GM21737 (cell line): ENCODE results near the gene MAGEA6.
"Not testable (repeated sequence)": the region's sequence is repeated elsewhere in the genome, so short reads cannot be mapped to it uniquely, and the experiment has no call there.

Experiments
- ATAC-seq: cut with Tn5 transposase; IDR thresholded peaks from one replicate; pipeline ENCODE4 v1.9.1; 2021; ENCODE audit warnings: mild to moderate bottlenecking, moderate library complexity; ENCODE audit not compliant: unreplicated experiment

Gene MAGEA6, protein sequence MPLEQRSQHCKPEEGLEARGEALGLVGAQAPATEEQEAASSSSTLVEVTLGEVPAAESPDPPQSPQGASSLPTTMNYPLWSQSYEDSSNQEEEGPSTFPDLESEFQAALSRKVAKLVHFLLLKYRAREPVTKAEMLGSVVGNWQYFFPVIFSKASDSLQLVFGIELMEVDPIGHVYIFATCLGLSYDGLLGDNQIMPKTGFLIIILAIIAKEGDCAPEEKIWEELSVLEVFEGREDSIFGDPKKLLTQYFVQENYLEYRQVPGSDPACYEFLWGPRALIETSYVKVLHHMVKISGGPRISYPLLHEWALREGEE

DNA sequence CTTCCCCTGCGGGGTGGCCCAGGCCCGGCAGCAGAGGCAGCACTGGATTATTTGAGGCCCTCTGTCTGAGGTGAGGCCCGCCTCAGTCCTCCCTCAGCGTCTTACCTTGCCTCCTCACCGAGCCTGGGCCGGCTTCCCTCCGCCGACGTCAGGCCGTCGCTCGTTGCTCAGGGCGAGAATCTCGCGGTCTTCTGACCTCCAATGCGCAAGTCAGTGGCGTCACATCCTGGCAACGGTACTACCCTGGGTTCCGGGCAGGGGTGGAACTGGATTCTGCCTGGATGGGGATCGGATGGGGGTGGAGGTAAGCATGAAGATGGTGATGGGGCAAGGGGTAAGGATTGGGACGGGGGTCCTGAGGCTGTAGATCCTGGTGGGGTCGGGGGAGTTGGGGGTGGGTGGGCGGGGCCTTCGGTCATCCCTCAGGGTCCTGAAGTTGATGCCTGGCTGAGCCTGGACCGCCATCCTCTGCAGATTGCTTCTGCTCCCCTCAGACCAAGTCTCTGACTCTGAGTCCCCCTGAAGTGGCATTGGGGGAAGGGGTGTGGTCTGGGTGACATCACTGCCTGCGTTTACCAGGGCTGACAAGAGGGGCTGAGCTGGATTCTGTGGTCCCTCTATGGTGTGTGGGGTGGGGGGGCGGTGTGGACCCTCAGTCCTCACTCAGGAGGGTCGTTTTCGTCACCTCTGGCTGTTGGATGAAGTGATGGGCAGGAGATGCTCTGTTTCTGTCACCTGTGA, at the start of gene MAGEA6:
Gene MAGEA6, minus strand, starts transcription at position 141 of the 741 bp plus-strand sequence. CDS start 2,039 bp downstream, outside the sequence.
- ATAC-seq: not testable (repeated sequence)

DNA sequence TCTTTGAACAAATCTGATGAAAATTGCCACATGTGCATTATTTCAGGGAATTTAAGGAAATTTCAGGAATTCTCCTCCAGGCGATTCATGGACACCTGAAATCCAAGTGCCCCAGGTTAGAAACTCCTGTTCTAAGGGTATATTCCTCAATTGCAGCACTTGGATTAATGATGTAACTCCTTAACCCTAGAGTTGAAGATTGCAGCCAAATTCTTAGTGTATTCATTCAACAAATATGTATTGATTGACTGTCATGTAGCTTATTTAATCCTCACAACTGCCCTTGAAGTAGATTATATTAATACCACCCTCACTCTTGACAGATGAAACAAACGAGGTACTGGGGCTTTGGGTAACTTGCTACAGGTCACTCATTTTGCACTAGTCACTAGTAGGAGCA, 49.8 kb upstream of the MAGEA6 start:
- ATAC-seq: no peak

DNA sequence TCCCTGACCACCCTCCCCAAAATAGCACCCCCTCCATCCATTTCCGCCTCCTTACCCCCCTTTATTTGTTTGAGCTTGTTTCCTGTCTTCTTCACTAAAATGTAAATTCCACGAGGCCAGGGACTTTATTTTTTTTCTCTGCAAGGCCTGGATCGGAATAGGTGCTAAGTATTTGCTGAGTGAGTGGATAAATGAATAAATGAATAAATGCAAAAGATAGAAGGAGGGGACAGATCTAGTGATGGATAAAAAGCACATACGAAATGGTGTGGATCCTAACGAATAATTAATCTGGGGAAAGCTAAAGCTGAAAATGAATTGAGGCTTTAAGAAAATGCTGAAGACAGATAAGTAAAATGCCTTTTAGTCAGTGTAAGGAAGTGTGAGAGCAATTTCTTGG, 48.9 kb upstream of the MAGEA6 start:
- no peak for ATAC-seq

DNA sequence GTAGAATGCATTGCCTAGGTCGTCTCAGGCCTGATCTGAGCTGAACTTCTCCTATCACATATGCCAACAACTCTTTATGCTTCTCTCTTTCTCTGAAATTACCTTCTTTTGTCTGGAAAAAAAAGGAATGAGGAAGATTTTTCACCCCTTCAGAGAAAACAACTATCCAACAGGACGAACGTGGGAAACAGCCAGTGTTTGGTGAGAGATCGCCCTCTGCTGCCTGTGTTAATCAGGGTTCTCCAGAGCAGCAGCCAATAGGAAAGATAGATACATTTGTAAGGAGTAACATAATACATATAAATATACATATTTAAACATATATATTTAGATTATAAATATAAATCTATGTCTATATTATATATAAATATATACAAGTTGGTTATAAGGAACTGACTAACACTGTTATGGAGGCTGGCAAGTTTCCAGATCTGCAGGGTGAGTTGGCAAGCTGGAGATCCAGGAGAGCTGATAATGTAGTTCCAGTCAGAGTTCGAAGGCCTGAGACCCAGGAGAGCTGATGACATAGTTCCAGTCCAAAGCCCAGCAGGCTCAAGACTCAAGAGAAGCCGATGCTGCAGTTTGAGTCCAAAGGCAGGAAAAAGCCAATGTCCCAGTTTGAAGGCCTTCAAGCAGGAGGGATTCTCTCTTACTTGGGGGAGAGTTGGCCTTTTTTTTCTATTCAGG, 47.7 kb upstream of the MAGEA6 start:
- ATAC-seq: no peak

DNA sequence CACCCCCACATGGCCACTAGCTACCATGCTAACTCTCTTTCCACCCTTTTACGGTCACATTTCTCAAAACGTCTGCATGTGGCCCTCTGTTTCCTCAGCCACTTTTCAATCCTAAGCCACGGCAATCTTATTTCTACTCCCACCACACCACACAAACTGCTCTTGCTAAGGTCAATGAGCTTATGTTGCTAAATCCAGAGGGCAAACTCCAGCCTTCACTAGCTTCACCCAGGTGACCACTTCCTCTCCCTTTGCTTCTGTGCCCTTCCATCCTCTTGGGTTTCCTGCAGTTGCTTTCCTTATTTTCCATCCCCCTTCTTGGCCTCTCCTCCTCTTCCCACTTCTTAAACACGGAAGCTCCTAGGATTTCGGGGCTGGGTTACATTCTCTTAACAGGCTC, 44.6 kb upstream of the MAGEA6 start:
- no peak for ATAC-seq

DNA sequence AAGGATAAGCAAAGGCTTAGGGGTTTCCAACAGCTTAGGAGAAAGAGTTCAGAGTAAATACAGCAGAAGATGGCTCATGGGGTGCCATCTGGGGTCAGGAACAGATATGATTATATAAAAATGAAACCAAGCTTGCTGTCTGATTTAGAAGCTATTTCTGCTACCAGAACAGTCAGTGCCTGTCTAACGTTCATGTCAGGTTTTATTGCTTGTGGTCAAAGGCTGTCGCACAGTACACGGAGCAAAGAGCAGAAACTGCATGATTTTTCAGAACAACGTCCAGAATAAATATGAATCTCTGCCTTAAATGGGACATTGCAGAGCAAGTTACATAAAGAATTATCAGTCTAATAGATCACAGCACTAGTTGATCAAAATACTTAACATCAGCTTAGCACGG, 43.7 kb upstream of the MAGEA6 start:
- no peak for ATAC-seq

DNA sequence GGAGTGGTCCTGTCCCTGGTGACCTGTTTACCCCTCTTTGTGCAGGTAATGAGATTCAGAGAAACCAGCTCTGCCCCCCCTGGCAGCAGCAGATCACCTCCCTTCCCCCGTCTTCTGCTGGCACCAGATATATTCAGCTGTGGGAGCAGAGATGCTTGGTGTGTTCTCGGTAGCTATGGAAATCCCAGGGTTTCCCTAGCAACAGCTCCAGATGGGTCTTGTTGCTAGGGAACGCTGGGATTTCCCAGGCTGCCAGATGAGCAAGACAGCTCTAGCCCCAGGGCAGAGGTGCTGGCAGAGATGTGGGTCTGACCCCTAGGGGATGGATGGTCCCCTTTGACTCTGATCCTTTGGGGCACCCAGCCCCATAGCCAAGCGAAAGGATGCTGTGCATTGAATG, 40.9 kb upstream of the MAGEA6 start:
- ATAC-seq: no peak

DNA sequence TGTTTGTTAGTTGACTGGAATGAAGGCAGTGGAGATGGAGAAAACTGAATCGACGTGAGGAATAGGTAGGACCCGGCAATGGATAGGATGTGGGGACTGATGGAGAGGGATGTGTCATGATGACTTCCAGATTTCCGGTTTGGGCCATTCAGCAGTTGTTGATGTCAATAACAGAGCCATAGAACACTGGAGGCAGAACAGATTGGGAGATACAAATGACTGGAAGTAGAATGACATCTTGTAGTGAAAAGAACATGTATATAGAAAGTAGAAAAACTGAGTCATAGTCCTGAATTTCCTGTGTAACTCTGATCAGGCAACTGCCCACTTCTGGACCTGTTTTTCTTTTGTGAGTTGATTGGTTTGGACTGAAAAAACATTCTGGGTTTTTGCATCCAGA, 36.5 kb upstream of the MAGEA6 start:
- ATAC-seq: no peak

DNA sequence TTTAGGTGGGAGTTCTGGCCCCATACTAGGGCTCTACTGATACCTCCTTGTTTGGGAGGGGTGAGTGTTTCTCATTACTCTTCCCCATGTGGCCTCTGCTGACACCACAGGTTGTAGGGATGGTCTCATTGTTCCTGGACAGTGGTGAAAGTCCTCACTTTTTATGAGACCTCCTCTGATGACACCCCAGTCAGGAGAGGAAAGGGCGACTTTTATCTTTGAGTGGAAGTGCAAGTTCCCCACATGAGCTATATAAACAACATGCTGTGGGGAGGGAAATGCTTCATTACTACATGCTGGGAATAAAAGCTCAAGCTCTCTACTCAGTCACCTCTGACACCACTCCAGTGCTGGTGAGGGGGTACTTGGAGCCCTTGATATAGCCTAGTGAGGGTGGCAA, 29.5 kb upstream of the MAGEA6 start:
- ATAC-seq: no peak

DNA sequence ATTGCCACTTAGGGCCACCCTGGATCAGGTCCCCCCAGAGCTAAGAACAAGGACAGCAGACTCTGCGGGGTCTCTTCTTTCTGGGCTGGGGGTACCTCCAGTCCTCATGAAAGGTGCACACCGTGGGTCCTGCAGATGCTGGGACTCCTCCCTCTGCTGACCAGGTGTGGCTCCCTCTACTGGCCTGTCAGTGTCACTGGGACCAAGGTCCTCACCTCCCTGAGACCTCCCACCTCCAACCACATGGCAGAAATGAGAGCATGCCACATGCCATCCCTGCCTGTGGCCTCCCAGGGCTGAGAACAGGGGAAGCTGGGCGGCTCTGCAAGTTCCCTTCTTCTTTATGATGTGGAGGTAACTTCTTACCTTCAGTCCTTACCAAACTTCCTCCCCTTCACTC, 17.6 kb upstream of the MAGEA6 start:
- not testable (repeated sequence) for ATAC-seq

DNA sequence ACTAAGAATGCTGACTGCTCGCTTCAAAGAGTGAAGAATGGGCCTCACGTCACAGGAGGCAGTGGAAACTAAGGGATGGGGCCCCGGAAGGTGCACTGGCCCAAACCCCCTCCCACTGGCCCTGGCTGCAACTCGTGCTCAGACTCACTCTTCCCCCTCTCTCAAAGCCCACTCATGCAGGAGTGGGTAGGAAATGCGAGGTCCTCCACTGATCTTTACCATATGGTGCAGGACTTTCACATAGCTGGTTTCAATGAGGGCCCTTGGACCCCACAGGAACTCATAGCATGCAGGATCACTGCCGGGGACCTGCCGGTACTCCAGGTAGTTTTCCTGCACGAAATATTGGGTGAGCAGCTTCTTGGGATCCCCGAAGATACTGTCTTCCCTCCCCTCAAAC, 2.9 kb downstream of the MAGEA6 start:
- ATAC-seq: not testable (repeated sequence)

DNA sequence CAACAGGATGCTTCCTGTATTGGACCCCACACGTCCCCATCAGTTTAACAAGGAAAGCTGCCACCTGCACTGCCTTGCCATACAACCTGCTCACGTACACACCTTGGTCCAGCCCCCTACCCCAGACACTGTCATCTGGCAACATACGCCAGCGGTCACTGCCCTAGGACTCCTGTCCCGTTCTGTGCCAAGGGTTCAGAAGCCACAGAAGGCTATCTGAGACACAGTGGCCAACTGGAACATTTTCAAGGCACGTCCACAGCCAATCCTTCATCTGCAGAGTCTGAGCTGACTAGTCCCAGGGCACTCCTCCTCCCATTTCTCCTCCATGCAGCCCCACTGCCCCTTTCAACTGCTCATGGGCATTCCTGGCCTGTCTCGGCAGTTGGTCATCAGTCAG, 7.9 kb downstream of the MAGEA6 start:
- not testable (repeated sequence) for ATAC-seq

DNA sequence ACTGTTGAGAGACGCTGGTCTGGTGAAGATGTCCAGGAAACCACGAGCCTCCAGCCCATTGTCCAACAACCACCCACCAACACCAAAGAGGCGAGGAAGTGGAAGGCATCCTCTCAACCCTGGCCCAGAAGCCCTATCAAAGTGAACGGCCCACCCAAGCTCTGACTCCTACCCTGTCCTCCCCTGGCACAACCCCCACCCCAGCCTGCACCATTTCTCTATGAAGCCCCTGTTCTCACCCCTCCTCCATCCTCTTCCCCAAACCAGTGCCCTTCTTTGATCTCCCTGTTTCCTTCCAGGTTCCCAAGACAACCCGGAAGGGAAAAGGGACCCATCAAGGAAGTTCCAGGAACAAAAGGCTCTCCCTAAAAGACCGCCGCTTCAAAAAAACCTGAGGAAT, 9.9 kb downstream of the MAGEA6 start:
- ATAC-seq: not testable (repeated sequence)

DNA sequence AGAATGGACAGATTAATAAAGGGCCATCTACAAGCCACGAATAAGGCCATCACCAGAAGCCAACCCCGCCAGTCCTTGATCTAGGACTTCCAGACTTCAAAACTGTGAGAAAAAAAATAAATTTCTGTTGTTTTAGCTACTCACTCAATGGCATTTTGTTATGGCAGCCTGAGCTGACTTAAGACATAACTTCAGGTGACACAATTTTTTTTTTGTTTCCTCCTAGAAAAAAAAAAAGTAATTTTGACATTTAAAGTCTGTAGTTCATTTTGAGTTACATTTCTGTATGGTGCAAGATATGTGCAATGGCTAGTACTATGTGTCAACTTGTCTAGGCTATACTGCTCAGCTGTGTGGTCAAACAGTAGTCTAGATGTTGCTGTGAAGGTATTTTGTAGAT, 10.6 kb downstream of the MAGEA6 start, which contains the start of gene CSAG3:
Gene CSAG3, plus strand, starts transcription at position 301 of the 400 bp plus-strand sequence.
- ATAC-seq: not testable (repeated sequence)

DNA sequence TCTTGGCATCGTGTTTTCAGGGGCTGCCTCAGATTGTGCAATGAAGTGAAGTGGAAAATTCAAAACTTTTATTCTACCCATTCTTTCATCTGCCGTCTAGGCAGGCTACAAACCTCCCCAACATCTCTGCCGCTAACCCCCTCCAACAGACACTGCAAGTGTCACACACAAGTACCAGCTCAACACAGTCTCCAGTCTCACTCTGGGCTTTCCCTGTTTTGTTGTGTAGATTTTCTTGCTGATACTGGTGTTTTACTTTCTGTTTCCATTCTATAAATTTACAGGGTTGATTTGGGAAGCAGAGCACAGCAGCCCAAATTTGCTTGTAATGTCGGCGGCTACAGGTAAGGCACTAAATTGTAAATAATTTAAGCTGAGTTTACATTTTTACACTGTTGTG, 14.6 kb downstream of the MAGEA6 start:
- not testable (repeated sequence) for ATAC-seq

DNA sequence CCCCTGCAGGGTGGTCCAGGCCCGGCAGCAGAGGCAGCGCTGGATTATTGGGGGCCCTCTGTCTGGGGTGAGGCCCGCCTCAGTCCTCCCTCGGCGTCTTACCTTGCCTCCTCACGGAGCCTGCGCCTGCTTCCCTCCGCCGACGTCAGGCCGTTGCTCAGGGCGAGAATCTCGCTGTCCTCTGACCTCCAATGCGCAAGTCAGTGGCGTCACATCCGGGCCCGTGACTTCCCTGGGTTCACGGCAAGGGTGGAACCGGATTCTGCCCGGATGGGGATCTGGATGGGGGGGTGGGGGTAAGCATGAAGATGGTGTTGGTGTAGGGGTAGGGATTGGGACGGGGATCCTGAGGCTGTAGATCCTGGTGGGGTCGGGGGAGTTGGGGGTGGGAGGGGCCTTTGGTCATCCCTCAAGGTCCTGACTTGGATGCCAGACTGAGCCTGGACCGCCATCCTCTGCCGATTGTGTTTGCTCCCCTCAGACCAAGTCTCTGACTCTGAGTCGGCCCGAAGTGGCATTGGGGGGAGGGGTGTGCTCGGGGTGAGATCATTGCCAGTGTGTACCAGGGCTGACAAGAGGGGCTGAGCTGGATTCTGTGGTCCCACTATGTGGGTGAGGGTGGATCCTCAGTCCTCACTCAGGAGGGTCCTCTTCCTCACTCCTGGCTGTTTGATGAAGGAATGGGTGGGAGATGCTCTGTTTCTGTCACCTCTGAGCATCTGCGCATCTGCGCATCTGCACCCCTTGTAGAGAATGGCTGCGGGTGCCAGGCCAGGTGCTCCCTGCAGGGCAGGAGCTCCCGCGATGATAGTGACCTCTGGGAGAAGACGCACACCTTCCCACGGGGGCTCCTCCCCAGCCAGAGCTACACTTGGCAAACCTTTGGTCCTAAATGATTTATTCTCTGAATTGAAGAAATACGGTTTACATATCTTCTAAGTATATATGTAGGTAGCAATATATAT, 15.5 kb downstream of the MAGEA6 start, which contains the start of gene MAGEA2:
Gene MAGEA2, minus strand, starts transcription at position 157 of the 965 bp plus-strand sequence. CDS start 2,479 bp downstream, outside the sequence.
- ATAC-seq: not testable (repeated sequence)

DNA sequence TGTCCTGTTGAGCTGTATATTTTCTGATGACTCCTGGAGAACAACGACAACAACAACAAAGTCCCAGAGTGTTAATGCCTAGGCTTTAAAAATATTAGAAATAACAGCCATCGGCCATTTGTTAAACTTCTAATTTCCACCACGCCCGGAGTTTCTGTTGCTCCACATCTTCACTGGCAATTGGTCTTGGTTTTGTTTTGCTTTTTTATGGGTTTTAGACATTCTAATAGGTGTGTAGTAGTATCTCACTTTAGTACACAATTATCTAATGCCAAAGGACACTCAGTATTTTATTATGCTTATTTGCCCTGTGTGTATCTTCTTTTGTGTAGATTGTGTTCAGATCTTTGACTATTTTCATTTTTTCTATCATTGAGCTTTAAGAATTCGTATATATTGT, 30.9 kb downstream of the MAGEA6 start:
- ATAC-seq: no peak

DNA sequence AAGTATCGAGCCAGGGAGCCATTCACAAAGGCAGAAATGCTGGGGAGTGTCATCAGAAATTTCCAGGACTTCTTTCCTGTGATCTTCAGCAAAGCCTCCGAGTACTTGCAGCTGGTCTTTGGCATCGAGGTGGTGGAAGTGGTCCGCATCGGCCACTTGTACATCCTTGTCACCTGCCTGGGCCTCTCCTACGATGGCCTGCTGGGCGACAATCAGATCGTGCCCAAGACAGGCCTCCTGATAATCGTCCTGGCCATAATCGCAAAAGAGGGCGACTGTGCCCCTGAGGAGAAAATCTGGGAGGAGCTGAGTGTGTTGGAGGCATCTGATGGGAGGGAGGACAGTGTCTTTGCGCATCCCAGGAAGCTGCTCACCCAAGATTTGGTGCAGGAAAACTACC, 33.0 kb downstream of the MAGEA6 start:
- ATAC-seq: not testable (repeated sequence)

DNA sequence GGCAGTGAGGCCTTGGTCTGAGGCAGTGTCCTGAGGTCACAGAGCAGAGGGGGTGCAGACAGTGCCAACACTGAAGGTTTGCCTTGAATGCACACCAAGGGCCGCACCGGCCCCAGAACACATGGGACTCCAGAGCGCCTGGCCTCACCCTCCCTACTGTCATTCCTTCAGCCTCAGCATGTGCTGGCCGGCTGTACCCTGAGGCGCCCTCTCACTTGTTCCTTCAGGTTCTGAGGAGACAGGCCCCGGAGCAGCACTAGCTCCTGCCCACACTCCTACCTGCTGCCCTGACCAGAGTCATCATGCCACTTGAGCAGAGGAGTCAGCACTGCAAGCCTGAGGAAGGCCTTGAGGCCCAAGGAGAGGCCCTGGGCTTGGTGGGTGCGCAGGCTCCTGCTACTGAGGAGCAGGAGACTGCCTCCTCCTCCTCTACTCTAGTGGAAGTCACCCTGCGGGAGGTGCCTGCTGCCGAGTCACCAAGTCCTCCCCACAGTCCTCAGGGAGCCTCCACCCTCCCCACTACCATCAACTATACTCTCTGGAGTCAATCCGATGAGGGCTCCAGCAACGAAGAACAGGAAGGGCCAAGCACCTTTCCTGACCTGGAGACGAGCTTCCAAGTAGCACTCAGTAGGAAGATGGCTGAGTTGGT, 33.5 kb downstream of the MAGEA6 start:
- ATAC-seq: no peak

DNA sequence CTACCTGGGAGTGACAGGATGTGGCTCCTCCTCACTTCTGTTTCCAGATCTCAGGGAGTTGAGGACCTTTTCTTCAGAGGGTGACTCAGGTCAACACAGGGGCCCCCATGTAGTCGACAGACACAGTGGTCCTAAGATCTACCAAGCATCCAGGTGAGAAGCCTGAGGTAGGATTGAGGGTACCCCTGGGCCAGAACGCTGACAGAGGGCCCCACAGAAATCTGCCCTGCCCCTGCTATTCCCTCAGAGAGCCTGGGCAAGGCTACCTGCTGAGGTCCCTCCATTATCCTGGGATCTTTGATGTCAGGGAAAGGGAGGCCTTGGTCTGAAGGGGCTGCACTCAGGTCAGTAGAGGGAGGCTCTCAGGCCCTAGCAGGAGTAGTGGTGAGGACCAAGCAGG, 34.4 kb downstream of the MAGEA6 start:
- ATAC-seq: no peak
